DMS79 treated with DMSO at 0.1 percent for 48 hours (cell line): ENCODE data around the gene CLMP.
"Not testable (repeated sequence)": the region's sequence is repeated elsewhere in the genome, so short reads cannot be mapped to it uniquely, and the experiment has no call there.

ENCODE experiments used
- DNase-seq: peaks from one replicate; lab custom pipeline; 2025; lab: John Stamatoyannopoulos, UW

Gene CLMP

GRCh38 chr11:123168241-123168640 is 26.8 kb downstream of the CLMP start:
- no peak for DNase-seq

- DNase-seq: no peak
Measured at GRCh38 chr11:123166071-123166559, 28.9 kb downstream of the CLMP start.

- no peak for DNase-seq
Measured at GRCh38 chr11:123164732-123165450, 30.2 kb downstream of the CLMP start.

GRCh38 chr11:123163621-123164020 is 31.4 kb downstream of the CLMP start:
- no peak for DNase-seq

- DNase-seq: no peak
Measured at GRCh38 chr11:123161376-123162030, 33.5 kb downstream of the CLMP start.

- no peak for DNase-seq
Measured at GRCh38 chr11:123159183-123159857, 35.7 kb downstream of the CLMP start.

GRCh38 chr11:123158033-123159003 is 36.7 kb downstream of the CLMP start:
- DNase-seq: no peak

- no peak for DNase-seq
Measured at GRCh38 chr11:123152951-123153350, 42.1 kb downstream of the CLMP start.

GRCh38 chr11:123152346-123152745 is 42.7 kb downstream of the CLMP start:
- DNase-seq: not testable (repeated sequence)

GRCh38 chr11:123151796-123152195 is 43.3 kb downstream of the CLMP start:
- no peak for DNase-seq

GRCh38 chr11:123151366-123151765 is 43.7 kb downstream of the CLMP start:
- DNase-seq: no peak

GRCh38 chr11:123150882-123151281 is 44.2 kb downstream of the CLMP start:
- no peak for DNase-seq

GRCh38 chr11:123148965-123149364 is 46.1 kb downstream of the CLMP start:
- DNase-seq: no peak

GRCh38 chr11:123145661-123146060 is 49.4 kb downstream of the CLMP start:
- peak; percentile 86 for DNase-seq

GRCh38 chr11:123145220-123145619 is 49.8 kb downstream of the CLMP start:
- peak; percentile 91 for DNase-seq

GRCh38 chr11:123144707-123145106 is 50.3 kb downstream of the CLMP start:
- DNase-seq: peak; percentile 81

GRCh38 chr11:123143921-123144320 is 51.1 kb downstream of the CLMP start:
- no peak for DNase-seq

GRCh38 chr11:123143476-123143875 is 51.6 kb downstream of the CLMP start:
- no peak for DNase-seq

- no peak for DNase-seq
Measured at GRCh38 chr11:123139206-123139605, 55.8 kb downstream of the CLMP start.

GRCh38 chr11:123137431-123138224 is 57.4 kb downstream of the CLMP start:
- DNase-seq: peak; percentile 78
